Measurements from ENCODE around the gene KLK11. TPM values are rescaled to one million over a fixed set of nuclear protein-coding genes. Genes with fewer than 3 reads are reported as not detected.

KLK11 gene
- total and polyA plus RNA-seq, 4 experiments from 2014 or later, result not detected

- intact Hi-C loops (cut with micrococcal nuclease), result no loop called here
- H3K4me1 Mint-ChIP-seq, result peaks cover 0 to 3% (median under 1%) of the 10 kb centered on the region in 4 donors
- POLR2A ChIA-PET (ENCODE audit: partially characterized antibody), result no interaction called here
- H3K4me3 Mint-ChIP-seq, result no peak overlapping the region
- peaks cover 23 to 31% of the 10 kb centered on the region in 2 donors for H3K27me3 Mint-ChIP-seq
- Histone ChIP-seq H3K9me3 (ENCODE audit: control insufficient read depth in 1 of 2, low read length in 2 of 2) (no peaks in the 10 kb centered on the region), H3K27me3 (ENCODE audit: insufficient read depth, low read length) (no peaks in the 10 kb centered on the region), H3K4me1 (ENCODE audit: insufficient read depth, low read length) (no peaks in the 10 kb centered on the region), H3K27ac (ENCODE audit: low read depth, low read length) (no peak overlapping the region), H3K4me3 (ENCODE audit: low read length in 2 of 2) (no peak overlapping the region), H3K36me3 (ENCODE audit: insufficient read depth, low read length) (no peaks in the 10 kb centered on the region)
- CTCF ChIA-PET (ENCODE audit: partially characterized antibody), result no interaction called here
- DNase-seq, result no peak
- H3K36me3 Mint-ChIP-seq, result no peaks in the 10 kb centered on the region
- peaks cover 0 to 4% (median 0%) of the 10 kb centered on the region in 8 donors for H3K9me3 Mint-ChIP-seq
- H3K27ac Mint-ChIP-seq, result no peak overlapping the region
These were observed 4.2 kb upstream of the KLK11 start for GRCh38 chr19:51030631-51031030.

- Histone ChIP-seq H3K9me3 (ENCODE audit: control insufficient read depth in 1 of 2, low read length in 2 of 2) (no peaks in the 10 kb centered on the region), H3K27ac (ENCODE audit: low read depth, low read length) (no peak overlapping the region), H3K36me3 (ENCODE audit: insufficient read depth, low read length) (no peaks in the 10 kb centered on the region), H3K4me1 (ENCODE audit: insufficient read depth, low read length) (no peaks in the 10 kb centered on the region), H3K4me3 (ENCODE audit: low read length in 2 of 2) (no peak overlapping the region), H3K27me3 (ENCODE audit: insufficient read depth, low read length) (no peaks in the 10 kb centered on the region)
- intact Hi-C loops (cut with micrococcal nuclease), result no loop called here
- CTCF ChIA-PET (ENCODE audit: partially characterized antibody), result no interaction called here
- peaks cover 26 to 32% of the 10 kb centered on the region in 2 donors for H3K27me3 Mint-ChIP-seq
- no peaks in the 10 kb centered on the region for H3K36me3 Mint-ChIP-seq
- H3K4me3 Mint-ChIP-seq, result no peak overlapping the region
- peaks cover 0 to 4% (median 0%) of the 10 kb centered on the region in 8 donors for H3K9me3 Mint-ChIP-seq
- no peak overlapping the region for H3K27ac Mint-ChIP-seq
- no peak for DNase-seq
- peaks cover 0 to 3% (median under 1%) of the 10 kb centered on the region in 4 donors for H3K4me1 Mint-ChIP-seq
- POLR2A ChIA-PET (ENCODE audit: partially characterized antibody), result no interaction called here
These were observed 3.3 kb upstream of the KLK11 start for GRCh38 chr19:51029718-51030117.

- Mint-ChIP-seq H3K27ac (no peak overlapping the region), H3K4me3 (no peak overlapping the region), H3K36me3 (no peaks in the 10 kb centered on the region), H3K27me3 (peaks cover 24 to 29% of the 10 kb centered on the region in 2 donors), H3K9me3 (peaks cover 0 to 4% (median 0%) of the 10 kb centered on the region in 8 donors), H3K4me1 (peaks cover 0 to 3% (median under 1%) of the 10 kb centered on the region in 4 donors)
- Histone ChIP-seq H3K4me3 (ENCODE audit: low read length in 2 of 2) (no peak overlapping the region), H3K27me3 (ENCODE audit: insufficient read depth, low read length) (no peaks in the 10 kb centered on the region), H3K27ac (ENCODE audit: low read depth, low read length) (no peak overlapping the region), H3K4me1 (ENCODE audit: insufficient read depth, low read length) (no peaks in the 10 kb centered on the region), H3K36me3 (ENCODE audit: insufficient read depth, low read length) (no peaks in the 10 kb centered on the region), H3K9me3 (ENCODE audit: control insufficient read depth in 1 of 2, low read length in 2 of 2) (no peaks in the 10 kb centered on the region)
- POLR2A ChIA-PET (ENCODE audit: partially characterized antibody), result no interaction called here
- CTCF ChIA-PET (ENCODE audit: partially characterized antibody), result no interaction called here
- no peak for DNase-seq
- intact Hi-C loops (cut with micrococcal nuclease), result no loop called here
These were observed 1.5 kb upstream of the KLK11 start for GRCh38 chr19:51027873-51028272.

- Histone ChIP-seq H3K27me3 (ENCODE audit: insufficient read depth, low read length) (no peaks in the 10 kb centered on the region), H3K9me3 (ENCODE audit: control insufficient read depth in 1 of 2, low read length in 2 of 2) (no peaks in the 10 kb centered on the region), H3K4me3 (ENCODE audit: low read length in 2 of 2) (no peak overlapping the region), H3K4me1 (ENCODE audit: insufficient read depth, low read length) (no peaks in the 10 kb centered on the region), H3K27ac (ENCODE audit: low read depth, low read length) (no peak overlapping the region), H3K36me3 (ENCODE audit: insufficient read depth, low read length) (no peaks in the 10 kb centered on the region)
- H3K9me3 Mint-ChIP-seq, result peaks cover 0 to 4% (median 0%) of the 10 kb centered on the region in 8 donors
- ChIA-PET CTCF (ENCODE audit: partially characterized antibody) (no interaction called here), POLR2A (ENCODE audit: partially characterized antibody) (no interaction called here)
- no peak overlapping the region for H3K4me3 Mint-ChIP-seq
- H3K36me3 Mint-ChIP-seq, result no peaks in the 10 kb centered on the region
- intact Hi-C loops (cut with micrococcal nuclease), result no loop called here
- H3K4me1 Mint-ChIP-seq, result peaks cover 0 to 3% (median under 1%) of the 10 kb centered on the region in 4 donors
- DNase-seq, result no peak
- H3K27me3 Mint-ChIP-seq, result peaks cover 28 to 34% of the 10 kb centered on the region in 2 donors
- H3K27ac Mint-ChIP-seq, result no peak overlapping the region
These were observed 850 bp upstream of the KLK11 start for GRCh38 chr19:51027126-51027806.

- intact Hi-C loops (cut with micrococcal nuclease), result no loop called here
- H3K4me3 ChIP-seq (ENCODE audit: low read length in 2 of 2), result no peak overlapping the region
- CTCF ChIA-PET (ENCODE audit: partially characterized antibody), result no interaction called here
- H3K27me3 ChIP-seq (ENCODE audit: insufficient read depth, low read length), result no peaks in the 10 kb centered on the region
- no peak for DNase-seq
- Mint-ChIP-seq H3K36me3 (no peaks in the 10 kb centered on the region), H3K27ac (no peak overlapping the region), H3K4me1 (peaks cover 0 to 4% (median 2%) of the 10 kb centered on the region in 4 donors), H3K9me3 (peaks cover 0 to 4% (median 0%) of the 10 kb centered on the region in 8 donors), H3K4me3 (no peak overlapping the region), H3K27me3 (peaks cover 24 to 32% of the 10 kb centered on the region in 2 donors)
- H3K4me1 ChIP-seq (ENCODE audit: insufficient read depth, low read length), result no peaks in the 10 kb centered on the region
- POLR2A ChIA-PET (ENCODE audit: partially characterized antibody), result no interaction called here
- H3K36me3 ChIP-seq (ENCODE audit: insufficient read depth, low read length), result no peaks in the 10 kb centered on the region
- no peak overlapping the region for H3K27ac ChIP-seq (ENCODE audit: low read depth, low read length)
- H3K9me3 ChIP-seq (ENCODE audit: control insufficient read depth in 1 of 2, low read length in 2 of 2), result no peaks in the 10 kb centered on the region
These were observed 435 bp downstream of the KLK11 start for GRCh38 chr19:51025809-51026553.

- Mint-ChIP-seq H3K4me1 (peaks cover 0 to 6% (median 2%) of the 10 kb centered on the region in 4 donors), H3K36me3 (no peaks in the 10 kb centered on the region), H3K9me3 (peaks cover 0 to 2% (median 0%) of the 10 kb centered on the region in 8 donors), H3K27ac (no peak overlapping the region), H3K27me3 (peaks cover 23 to 29% of the 10 kb centered on the region in 2 donors), H3K4me3 (no peak overlapping the region)
- intact Hi-C loops (cut with micrococcal nuclease), result no loop called here
- POLR2A ChIA-PET (ENCODE audit: partially characterized antibody), result no interaction called here
- CTCF ChIA-PET (ENCODE audit: partially characterized antibody), result no interaction called here
- Histone ChIP-seq H3K9me3 (ENCODE audit: control insufficient read depth in 1 of 2, low read length in 2 of 2) (no peaks in the 10 kb centered on the region), H3K4me3 (ENCODE audit: low read length in 2 of 2) (no peak overlapping the region), H3K27ac (ENCODE audit: low read depth, low read length) (no peak overlapping the region), H3K27me3 (ENCODE audit: insufficient read depth, low read length) (no peaks in the 10 kb centered on the region), H3K4me1 (ENCODE audit: insufficient read depth, low read length) (no peaks in the 10 kb centered on the region), H3K36me3 (ENCODE audit: insufficient read depth, low read length) (no peaks in the 10 kb centered on the region)
- no peak for DNase-seq
These were observed 1.0 kb downstream of the KLK11 start for GRCh38 chr19:51025401-51025800.

GRCh38 chr19:51024924-51025323 lies 1.5 kb downstream of the KLK11 start:
- Histone ChIP-seq H3K36me3 (ENCODE audit: insufficient read depth, low read length) (no peaks in the 10 kb centered on the region), H3K9me3 (ENCODE audit: control insufficient read depth in 1 of 2, low read length in 2 of 2) (no peaks in the 10 kb centered on the region), H3K27me3 (ENCODE audit: insufficient read depth, low read length) (peaks cover 2% of the 10 kb centered on the region), H3K4me3 (ENCODE audit: low read length in 2 of 2) (no peak overlapping the region), H3K27ac (ENCODE audit: low read depth, low read length) (no peak overlapping the region), H3K4me1 (ENCODE audit: insufficient read depth, low read length) (no peaks in the 10 kb centered on the region)
- ChIA-PET CTCF (ENCODE audit: partially characterized antibody) (no interaction called here), POLR2A (ENCODE audit: partially characterized antibody) (no interaction called here)
- intact Hi-C loops (cut with micrococcal nuclease), result no loop called here
- no peak overlapping the region for H3K4me3 Mint-ChIP-seq
- peaks cover 0 to 2% (median 0%) of the 10 kb centered on the region in 8 donors for H3K9me3 Mint-ChIP-seq
- peaks cover 24 to 32% of the 10 kb centered on the region in 2 donors for H3K27me3 Mint-ChIP-seq
- H3K4me1 Mint-ChIP-seq, result peaks cover 3 to 6% (median 4%) of the 10 kb centered on the region in 4 donors
- no peak for DNase-seq
- no peak overlapping the region for H3K27ac Mint-ChIP-seq
- H3K36me3 Mint-ChIP-seq, result no peaks in the 10 kb centered on the region
